ENCODE measurements around the gene TRIM13.
"Not testable (repeated sequence)": the region's sequence is repeated elsewhere in the genome, so short reads cannot be mapped to it uniquely, and the experiment has no call there.

Gene TRIM13

DNA sequence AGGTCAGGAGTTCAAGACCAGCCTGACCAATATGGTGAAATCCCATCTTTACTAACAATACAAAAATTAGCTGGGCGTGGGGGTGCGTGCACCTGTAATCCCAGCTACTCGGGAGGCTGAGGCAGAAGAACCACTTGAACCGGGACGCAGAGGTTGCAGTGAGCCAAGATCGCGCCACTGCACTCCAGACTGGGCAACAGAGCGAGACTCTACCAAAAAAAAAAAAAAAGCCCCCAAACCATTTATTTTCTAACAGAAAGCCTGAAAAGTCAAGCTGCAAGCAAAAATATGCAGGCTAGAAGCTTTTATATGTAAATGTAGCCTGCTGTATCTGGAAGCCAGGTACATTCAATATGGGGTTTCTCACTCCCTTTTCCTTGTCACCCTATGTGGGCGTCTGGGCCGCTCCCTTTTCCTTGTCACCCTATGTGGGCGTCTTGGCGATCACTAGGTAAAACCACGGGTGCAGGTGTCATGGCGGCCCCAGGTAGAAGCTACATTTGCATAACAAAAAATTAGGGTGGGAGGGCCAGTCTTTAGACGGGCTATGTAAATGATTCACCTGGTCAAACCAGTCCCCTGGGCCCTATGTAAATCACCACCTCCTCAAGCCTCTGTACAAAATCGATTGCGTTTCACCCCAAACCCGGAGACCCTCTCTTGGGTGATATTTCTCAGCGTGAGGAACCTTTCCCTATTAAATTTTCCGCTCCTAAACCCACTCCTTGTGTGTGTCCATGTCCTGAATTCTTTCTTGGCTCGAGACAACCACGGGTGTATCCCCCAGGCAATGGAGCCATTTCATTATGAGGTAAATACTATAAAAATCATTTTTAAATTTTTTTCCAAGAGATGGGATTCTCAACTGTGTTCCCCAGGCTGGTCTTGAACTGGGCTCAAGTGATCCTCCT lies 2.1 kb downstream of the TRIM13 start:
- FAIRE-seq = no peak

GRCh38 chr13:50001287-50001686 lies 4.4 kb downstream of the TRIM13 start:
- no peak for FAIRE-seq

DNA sequence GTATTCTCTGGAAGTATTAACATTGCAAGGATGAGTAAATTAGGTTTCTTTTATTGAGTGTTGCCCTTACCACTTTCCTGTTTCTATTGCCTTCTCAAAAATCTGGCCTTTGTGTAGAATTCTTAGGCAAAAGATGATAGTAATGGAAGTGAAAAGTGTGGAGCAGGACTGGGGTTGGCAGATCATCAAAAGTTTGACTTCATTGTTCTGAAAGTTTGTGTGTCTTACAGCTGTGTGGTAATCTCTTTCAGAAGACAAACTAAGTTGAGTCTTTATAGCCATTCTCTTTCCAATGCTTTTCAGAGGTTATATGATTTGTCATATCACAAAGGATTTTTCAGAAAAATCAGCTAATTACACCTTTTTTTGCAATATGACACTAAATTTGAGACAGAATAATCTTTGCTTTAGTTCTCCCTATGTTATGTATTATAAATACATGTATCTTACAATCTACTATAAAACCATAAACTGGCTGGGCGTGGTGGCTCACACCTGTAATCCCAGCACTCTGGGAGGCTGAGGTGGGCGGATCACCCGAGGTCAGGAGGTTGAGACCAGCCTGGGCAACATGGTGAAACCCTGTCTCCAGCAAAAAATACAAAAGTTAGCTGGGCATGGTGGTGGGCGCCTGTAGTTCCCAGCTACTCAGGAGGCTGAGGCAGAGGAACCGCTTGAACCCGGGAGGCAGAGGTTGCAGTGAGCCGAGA lies 9.7 kb downstream of the TRIM13 start:
- no peak for FAIRE-seq

DNA sequence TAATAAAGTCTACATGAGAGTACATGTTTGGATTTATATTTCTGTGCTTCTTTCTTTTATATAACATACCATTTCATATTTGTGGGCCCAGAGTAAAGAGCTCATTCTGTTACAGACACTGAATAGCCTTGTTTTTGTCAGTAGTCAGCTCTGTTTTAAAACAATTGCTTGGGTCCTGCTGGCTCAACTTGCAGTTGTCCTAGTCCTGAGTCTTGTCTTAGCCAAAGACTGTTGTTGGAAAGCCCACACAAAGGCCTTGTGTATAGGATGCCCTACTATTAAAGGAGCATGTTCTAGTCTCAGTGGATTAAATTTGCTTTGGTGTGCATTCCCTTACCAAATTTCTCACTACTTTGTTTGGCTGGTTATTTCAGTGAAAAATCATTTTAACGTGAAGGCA lies 14.6 kb downstream of the TRIM13 start:
- FAIRE-seq = no peak

DNA sequence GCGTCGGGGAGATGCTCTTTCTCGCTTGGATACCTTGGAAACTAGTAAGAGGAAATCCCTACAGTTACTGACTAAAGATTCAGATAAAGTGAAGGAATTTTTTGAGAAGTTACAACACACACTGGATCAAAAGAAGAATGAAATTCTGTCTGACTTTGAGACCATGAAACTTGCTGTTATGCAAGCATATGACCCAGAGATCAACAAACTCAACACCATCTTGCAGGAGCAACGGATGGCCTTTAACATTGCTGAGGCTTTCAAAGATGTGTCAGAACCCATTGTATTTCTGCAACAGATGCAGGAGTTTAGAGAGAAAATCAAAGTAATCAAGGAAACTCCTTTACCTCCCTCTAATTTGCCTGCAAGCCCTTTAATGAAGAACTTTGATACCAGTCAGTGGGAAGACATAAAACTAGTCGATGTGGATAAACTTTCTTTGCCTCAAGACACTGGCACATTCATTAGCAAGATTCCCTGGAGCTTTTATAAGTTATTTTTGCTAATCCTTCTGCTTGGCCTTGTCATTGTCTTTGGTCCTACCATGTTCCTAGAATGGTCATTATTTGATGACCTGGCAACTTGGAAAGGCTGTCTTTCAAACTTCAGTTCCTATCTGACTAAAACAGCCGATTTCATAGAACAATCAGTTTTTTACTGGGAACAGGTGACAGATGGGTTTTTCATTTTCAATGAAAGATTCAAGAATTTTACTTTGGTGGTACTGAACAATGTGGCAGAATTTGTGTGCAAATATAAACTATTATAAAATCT lies 15.7 kb downstream of the TRIM13 start:
- FAIRE-seq = no peak

GRCh38 chr13:50014386-50014785 lies 17.5 kb downstream of the TRIM13 start:
- no peak for FAIRE-seq

- FAIRE-seq = no peak
Observed at GRCh38 chr13:50015258-50015657, 18.4 kb downstream of the TRIM13 start, which contains the start of gene KCNRG. TSS of gene KCNRG (plus strand) at chr13:50015444. CDS start at chr13:50015494, 50 bp downstream.

GRCh38 chr13:50015750-50016149 lies 18.9 kb downstream of the TRIM13 start:
- FAIRE-seq = no peak

- FAIRE-seq = no peak
Observed at GRCh38 chr13:50016444-50016843, 19.6 kb downstream of the TRIM13 start.

DNA sequence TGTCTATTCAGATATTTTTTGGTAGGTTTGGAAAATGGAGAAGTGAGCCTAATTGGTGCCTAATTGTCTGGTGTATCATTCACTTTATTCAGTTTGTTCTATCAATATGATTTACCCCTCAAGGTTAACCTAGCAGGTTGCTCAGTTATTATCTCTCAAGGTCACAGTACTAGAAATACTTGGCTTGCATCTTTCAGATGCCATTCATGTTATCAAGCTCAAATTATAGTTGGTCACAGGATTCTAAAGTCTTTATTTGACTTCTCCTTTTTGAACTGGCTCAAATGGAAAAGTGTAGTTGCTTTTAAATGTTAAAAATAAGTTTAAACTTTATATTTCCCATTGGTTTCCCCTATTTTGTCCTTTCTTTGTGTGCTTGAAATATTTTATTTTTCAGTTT lies 21.0 kb downstream of the TRIM13 start:
- FAIRE-seq = no peak

- no peak for FAIRE-seq
Observed at GRCh38 chr13:50025436-50025835, 28.6 kb downstream of the TRIM13 start.

DNA sequence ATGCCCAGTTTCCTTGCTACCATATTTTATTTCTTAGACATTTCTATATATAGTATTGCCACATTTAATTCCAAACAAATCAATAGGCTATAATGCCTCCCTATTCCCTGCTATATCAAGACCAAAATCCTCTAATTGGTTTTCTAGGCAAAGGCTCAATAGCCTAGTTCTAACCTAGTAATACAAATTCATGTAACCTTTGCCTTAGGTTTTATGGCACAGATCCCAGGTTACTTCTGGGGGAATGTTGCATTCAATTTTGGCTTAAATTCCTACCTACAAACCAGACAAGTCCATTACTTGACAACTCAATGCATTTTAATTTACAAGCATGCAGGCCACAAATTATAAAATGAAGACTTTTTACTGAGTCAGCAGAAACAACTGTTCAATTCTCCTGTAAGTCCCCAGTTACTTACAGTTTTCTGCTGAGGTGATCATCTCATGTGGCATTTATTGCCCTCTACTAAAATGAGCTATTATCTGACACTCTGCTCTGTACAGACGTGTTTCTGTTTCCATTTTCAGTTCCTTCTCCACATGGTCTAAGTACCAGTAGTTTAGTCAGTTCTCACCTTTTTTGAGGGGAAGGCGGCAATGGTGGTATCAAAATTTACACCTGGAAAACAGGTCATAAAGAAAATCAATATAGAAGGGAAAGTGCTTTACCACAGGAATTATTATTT lies 30.1 kb downstream of the TRIM13 start:
- FAIRE-seq = no peak

DNA sequence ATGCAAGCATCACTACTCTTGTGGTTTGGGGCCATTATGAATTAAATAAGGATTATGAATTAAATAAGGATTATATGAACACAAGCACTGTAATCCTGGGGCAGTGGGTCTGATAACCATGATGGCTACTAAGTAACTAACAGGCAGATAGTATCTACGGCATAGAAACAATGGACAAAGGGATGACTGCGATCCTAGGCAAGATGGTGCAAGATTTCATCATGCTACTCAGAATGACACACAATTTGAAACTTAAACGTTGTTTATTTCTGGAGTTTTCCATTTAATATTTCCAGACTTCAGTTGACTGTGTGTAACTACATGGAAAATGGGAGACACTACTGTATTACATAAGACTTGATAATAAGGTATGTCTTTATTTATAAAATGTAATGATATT lies 33.5 kb downstream of the TRIM13 start:
- no peak for FAIRE-seq

GRCh38 chr13:50033725-50034124 lies 36.9 kb downstream of the TRIM13 start:
- no peak for FAIRE-seq

DNA sequence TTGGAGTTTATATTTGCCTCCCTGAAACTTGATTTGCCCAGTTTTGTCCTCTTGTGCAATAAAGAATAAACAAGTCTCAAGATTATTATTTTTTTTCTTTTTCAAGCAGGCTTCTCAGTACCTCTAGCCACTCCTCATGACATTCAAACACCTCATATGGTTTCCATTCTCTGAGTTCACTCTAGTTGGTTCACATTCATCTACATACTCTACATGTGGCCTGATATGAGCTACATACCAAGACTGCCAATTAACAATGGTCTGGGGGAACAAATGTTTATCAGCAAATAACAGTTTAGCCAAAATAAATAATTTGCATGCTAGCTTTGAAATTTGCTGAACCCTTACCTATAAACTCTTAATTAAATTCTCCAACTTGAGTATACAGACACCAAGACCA lies 40.9 kb downstream of the TRIM13 start:
- FAIRE-seq = no peak

GRCh38 chr13:50038266-50038665 lies 41.4 kb downstream of the TRIM13 start:
- no peak for FAIRE-seq

DNA sequence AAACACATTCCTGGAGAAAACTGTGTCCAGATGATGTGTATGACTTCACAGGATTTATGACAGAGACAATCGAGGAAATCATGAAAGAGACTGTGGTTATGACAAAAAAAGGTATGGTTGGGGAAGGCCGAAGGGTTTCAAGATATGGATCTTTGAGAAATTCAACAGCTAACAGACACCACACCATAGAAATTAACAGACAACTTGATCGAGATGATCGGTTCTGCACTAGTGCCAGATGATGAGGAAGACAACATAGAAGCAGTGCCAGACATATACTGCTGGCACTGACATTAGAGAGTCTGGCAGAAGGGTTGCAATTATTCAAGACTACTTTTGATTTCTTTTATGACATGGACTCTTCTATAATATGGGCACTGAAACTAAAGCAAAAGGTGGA lies 55.6 kb downstream of the TRIM13 start:
- no peak for FAIRE-seq

DNA sequence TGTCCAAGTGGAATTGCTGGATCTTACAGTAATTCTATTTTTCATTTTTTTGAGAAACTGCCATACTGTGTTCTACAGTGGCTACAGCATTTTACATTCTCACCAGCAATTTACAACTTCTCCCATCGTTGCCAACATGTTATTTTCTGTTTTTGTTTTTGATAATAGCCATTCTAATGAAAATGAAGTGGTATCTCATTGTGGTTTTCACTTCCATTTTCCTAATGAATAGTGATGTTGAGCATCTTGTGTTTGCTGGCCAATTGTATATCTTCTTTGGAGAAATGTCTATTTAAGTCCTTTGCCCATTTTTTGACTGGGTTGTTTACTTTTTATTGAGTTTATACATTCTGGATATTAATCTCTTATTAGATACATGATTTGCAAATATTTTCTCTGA lies 57.0 kb downstream of the TRIM13 start:
- FAIRE-seq = no peak

GRCh38 chr13:50055454-50055853 lies 58.6 kb downstream of the TRIM13 start:
- no peak for FAIRE-seq

- no peak for FAIRE-seq
Observed at GRCh38 chr13:50060718-50061117, 63.9 kb downstream of the TRIM13 start.

DNA sequence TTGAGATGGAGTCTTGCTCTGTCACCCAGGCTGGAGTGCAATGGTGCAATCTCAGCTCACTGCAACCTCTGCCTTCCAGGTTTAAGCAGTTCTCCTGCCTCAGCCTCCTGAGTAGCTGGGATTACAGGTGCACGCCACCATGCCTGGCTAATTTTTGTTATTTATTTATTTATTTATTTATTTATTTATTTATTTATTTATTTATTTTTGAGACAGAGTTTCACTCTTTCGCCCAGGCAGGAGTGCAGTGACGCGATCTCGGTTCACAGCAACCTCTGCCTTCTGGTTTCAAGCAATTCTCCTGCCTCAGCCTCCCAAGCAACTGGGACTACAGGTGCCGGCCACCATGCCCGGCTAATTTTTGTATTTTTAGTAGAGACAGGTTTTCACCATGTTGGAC lies 65.5 kb downstream of the TRIM13 start:
- not testable (repeated sequence) for FAIRE-seq

GRCh38 chr13:50065712-50066111 lies 68.9 kb downstream of the TRIM13 start:
- FAIRE-seq = no peak

All from TTC549 (cell line).